Endothelial cell (in vitro differentiated cells): ENCODE results near the gene EPM2A. TPM values are rescaled to one million over a fixed set of nuclear protein-coding genes. Genes with fewer than 3 reads are reported as not detected.
"Not testable (repeated sequence)": the region's sequence is repeated elsewhere in the genome, so short reads cannot be mapped to it uniquely, and the experiment has no call there.

ENCODE experiments used
- DNase-seq: peaks from one replicate; pipeline ENCODE4 v3.0.0; 2021; ENCODE audit warnings: low spot score
- H3K27ac Mint-ChIP-seq: one replicate; pipeline ENCODE4 v1.8.0; 2021; ENCODE audit warnings: mixed read lengths, inconsistent platforms; ENCODE audit not compliant: unreplicated experiment
- H3K27me3 Mint-ChIP-seq: one replicate; pipeline ENCODE4 v1.8.0; 2021; ENCODE audit warnings: mild to moderate bottlenecking, moderate library complexity, mixed read lengths, inconsistent platforms; ENCODE audit not compliant: unreplicated experiment
- H3K36me3 Mint-ChIP-seq: one replicate; pipeline ENCODE4 v1.8.0; 2021; ENCODE audit warnings: mild to moderate bottlenecking, low read depth, mixed read lengths, inconsistent platforms; ENCODE audit not compliant: unreplicated experiment
- H3K4me1 Mint-ChIP-seq: one replicate; pipeline ENCODE4 v1.8.0; 2021; ENCODE audit warnings: mild to moderate bottlenecking, mixed read lengths, inconsistent platforms; ENCODE audit not compliant: unreplicated experiment
- H3K4me3 Mint-ChIP-seq: one replicate; pipeline ENCODE4 v1.8.0; 2021; ENCODE audit warnings: mild to moderate bottlenecking, mixed read lengths, inconsistent platforms; ENCODE audit not compliant: unreplicated experiment
- H3K9me3 Mint-ChIP-seq: one replicate; pipeline ENCODE4 v1.8.0; 2021; ENCODE audit warnings: mixed read lengths, inconsistent platforms; ENCODE audit not compliant: unreplicated experiment
- total RNA-seq: library from RNA; stranded (reverse); fragmentation: NEBNext Ultra II Directional; extraction: Animal tissue kit (Norgen Biotek cat#: 25700); gene quantifications from one replicate; pipeline ENCODE4 v1.2.1, GENCODE V29; 2021; ENCODE audit not compliant: unreplicated experiment
- TF ChIP-seq, protein P1 (sequence below): fragments of 200-600 bp; sonication (generic); IDR thresholded peaks from one replicate; pipeline ENCODE4 v1.5.0; 2021; ENCODE audit warnings: antibody characterized with exemption; ENCODE audit not compliant: unreplicated experiment

Gene EPM2A
- total RNA-seq, 1 donor from 2014 or later = 6.1 TPM

DNA sequence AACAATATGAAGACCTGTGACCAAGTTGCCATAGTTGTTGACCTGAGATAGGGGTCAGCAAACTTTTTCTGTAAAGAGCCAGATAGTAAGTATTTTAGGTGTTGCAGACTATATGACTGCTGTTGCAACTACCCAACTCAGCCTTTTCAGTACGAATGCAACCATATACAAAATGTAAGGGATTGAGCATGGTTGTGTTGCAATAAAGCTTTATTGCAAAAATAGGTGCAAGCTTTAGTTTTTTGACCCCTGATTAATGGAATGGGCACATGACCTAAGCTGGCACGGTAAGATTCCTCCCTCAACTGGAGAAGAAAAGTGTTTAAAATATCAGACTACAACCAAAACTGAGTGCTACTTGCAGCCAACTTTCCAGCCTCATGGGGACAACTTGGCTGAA lies 17.3 kb upstream of the EPM2A start:
- H3K36me3 Mint-ChIP-seq = no peaks in the 10 kb centered on the region
- H3K9me3 Mint-ChIP-seq = no peaks in the 10 kb centered on the region
- H3K27ac Mint-ChIP-seq = no peak overlapping the region

DNA sequence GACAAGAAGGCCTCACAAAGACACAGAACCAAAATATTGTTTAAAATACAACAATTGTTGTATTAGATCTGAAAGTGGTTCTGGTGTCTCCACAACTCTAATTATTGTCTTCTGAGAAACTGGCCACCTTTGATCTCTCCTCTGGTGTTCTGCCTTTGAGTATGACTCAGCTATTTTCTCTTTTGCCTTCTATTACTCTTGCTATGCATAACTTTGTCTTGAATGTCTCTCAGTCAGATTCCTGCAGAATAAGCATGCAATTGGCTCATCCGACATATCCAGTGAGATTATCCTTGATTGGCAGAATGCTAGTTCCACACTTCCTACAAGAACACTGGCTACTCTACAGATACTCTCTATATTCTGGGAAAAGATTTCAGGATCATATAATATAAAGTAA lies 14.3 kb upstream of the EPM2A start:
- Mint-ChIP-seq H3K9me3 (no peaks in the 10 kb centered on the region), H3K27me3 (peaks cover 2% of the 10 kb centered on the region), H3K4me1 (no peaks in the 10 kb centered on the region), H3K36me3 (no peaks in the 10 kb centered on the region), H3K27ac (no peak overlapping the region), H3K4me3 (no peak overlapping the region)
- DNase-seq = no peak
- TF ChIP-seq, protein P1, sequence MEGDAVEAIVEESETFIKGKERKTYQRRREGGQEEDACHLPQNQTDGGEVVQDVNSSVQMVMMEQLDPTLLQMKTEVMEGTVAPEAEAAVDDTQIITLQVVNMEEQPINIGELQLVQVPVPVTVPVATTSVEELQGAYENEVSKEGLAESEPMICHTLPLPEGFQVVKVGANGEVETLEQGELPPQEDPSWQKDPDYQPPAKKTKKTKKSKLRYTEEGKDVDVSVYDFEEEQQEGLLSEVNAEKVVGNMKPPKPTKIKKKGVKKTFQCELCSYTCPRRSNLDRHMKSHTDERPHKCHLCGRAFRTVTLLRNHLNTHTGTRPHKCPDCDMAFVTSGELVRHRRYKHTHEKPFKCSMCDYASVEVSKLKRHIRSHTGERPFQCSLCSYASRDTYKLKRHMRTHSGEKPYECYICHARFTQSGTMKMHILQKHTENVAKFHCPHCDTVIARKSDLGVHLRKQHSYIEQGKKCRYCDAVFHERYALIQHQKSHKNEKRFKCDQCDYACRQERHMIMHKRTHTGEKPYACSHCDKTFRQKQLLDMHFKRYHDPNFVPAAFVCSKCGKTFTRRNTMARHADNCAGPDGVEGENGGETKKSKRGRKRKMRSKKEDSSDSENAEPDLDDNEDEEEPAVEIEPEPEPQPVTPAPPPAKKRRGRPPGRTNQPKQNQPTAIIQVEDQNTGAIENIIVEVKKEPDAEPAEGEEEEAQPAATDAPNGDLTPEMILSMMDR = no peak

More for the DNA sequence above, 17.3 kb upstream of the EPM2A start:
- TF ChIP-seq, protein P1 = no peak
- H3K4me3 Mint-ChIP-seq = no peak overlapping the region
- no peaks in the 10 kb centered on the region for H3K4me1 Mint-ChIP-seq
- no peak for DNase-seq
- no peaks in the 10 kb centered on the region for H3K27me3 Mint-ChIP-seq

DNA sequence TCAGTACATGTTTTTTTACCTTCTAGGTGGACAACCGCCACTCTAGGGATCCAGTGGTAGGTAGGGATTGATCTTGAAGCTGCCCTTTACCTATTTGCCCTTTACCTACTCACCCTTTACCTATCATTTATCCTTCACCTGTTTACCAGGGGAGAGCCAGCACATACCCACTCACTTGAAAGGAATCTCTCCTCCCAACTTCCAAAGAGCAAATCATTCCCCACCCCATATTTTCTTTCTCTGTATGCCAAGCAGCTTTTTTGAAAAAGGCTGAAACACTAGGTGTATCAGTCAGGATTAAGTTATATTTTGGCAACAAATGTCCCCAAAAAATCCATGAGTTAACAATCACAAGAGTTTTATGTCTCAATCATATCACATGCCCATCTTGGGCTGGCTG lies 10.5 kb upstream of the EPM2A start:
- peaks cover 2% of the 10 kb centered on the region for H3K27me3 Mint-ChIP-seq
- no peaks in the 10 kb centered on the region for H3K9me3 Mint-ChIP-seq
- no peak overlapping the region for H3K27ac Mint-ChIP-seq
- H3K4me3 Mint-ChIP-seq = no peak overlapping the region
- H3K36me3 Mint-ChIP-seq = no peaks in the 10 kb centered on the region
- TF ChIP-seq, protein P1 = no peak
- no peaks in the 10 kb centered on the region for H3K4me1 Mint-ChIP-seq
- DNase-seq = no peak

DNA sequence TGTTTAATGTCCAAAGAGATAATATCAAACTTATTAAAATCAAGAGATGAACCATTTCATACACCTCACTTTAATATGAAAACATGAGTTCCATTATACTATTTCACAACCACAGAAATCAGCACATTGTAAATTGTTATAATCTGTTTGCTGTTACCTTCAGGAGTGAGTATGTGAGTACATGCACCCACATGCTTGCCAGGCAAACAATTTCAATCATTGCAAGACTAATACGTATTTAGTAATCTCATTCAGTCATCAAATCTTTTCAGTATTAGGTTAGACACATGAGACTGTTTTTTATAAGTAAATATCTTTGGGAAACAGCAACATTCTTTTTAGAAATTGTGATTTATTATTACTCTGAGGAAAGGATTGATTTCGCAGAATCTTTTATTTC lies 9.3 kb upstream of the EPM2A start:
- Mint-ChIP-seq H3K9me3 (no peaks in the 10 kb centered on the region), H3K27me3 (peaks cover 2% of the 10 kb centered on the region), H3K4me3 (no peak overlapping the region), H3K27ac (no peak overlapping the region), H3K4me1 (no peaks in the 10 kb centered on the region), H3K36me3 (no peaks in the 10 kb centered on the region)
- DNase-seq = no peak
- TF ChIP-seq, protein P1 = no peak

DNA sequence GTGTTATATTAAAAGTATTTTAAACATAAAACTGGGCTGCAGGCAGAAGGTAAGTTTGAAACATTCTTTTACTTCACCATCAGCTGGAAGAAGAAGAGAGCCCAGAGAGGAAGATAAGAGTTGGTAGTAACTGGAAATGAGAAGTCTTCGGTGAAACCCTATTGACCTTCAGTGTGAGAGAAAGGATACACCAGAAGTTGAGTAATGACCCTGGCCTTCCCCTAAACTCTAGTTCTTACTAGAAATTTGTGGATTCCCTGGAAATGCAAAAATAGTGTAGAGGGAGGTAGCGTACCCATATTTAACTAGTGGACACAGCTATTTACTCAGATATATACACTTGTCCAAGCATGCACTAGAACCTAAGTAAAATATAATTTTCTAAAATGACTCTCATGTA lies 8.0 kb upstream of the EPM2A start:
- DNase-seq = no peak
- Mint-ChIP-seq H3K4me3 (no peak overlapping the region), H3K36me3 (no peaks in the 10 kb centered on the region), H3K27ac (no peak overlapping the region), H3K27me3 (peaks cover 2% of the 10 kb centered on the region), H3K4me1 (no peaks in the 10 kb centered on the region), H3K9me3 (no peaks in the 10 kb centered on the region)
- TF ChIP-seq, protein P1 = no peak

DNA sequence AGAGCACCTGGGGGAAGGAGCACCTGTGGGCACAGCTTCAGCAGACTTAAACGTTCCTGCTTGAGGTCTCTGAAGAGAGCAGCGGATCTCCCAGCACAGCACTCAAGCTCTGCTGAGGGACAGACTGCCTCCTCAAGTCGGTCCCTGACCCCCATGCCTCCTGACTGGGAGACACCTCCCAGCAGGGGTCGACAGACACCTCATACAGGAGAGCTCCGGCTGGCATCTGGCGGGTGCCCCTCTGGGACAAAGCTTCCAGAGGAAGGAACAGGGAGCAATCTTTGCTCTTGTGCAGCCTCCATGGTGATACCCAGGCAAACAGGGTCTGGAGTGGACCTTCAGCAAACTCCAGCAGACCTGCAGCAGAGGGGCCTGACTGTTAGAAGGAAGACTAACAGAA lies 7.2 kb upstream of the EPM2A start:
- H3K4me1 Mint-ChIP-seq, H3K27me3 Mint-ChIP-seq, H3K4me3 Mint-ChIP-seq, H3K9me3 Mint-ChIP-seq, H3K27ac Mint-ChIP-seq, DNase-seq, H3K36me3 Mint-ChIP-seq: not testable (repeated sequence)

DNA sequence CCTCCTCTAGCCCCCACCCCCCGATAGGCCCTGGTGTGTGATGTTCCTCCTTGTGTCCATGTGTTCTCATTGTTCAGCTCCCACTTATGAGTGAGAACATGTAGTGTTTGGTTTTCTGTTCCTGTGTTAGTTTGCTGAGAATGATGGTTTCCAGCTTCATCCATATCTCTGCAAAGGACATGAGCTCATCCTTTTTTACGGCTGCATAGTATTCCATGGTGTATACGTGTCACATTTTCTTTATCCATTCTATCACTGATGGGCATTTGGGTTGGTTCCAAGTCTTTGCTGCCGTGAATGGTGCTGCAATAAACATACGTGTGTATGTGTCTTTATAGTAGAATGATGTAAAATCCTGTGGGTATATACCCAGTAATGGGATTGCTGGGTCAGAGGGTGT lies 4.4 kb upstream of the EPM2A start:
- not testable (repeated sequence) for H3K36me3 Mint-ChIP-seq, H3K27ac Mint-ChIP-seq

More for the DNA sequence above, 4.4 kb upstream of the EPM2A start:
- H3K9me3 Mint-ChIP-seq, H3K27me3 Mint-ChIP-seq, DNase-seq, H3K4me3 Mint-ChIP-seq, H3K4me1 Mint-ChIP-seq: not testable (repeated sequence)
